IMR-90 (cell line): ENCODE results near the gene E2F3. TPM values are rescaled to one million over a fixed set of nuclear protein-coding genes. Genes with fewer than 3 reads are reported as not detected.

Experiments used
- ATAC-seq: fragments of 200-7000 bp; cut with Tn5 transposase; 2 replicates; pipeline ENCODE4 v1.9.1; 2020; ENCODE audit warnings: low read depth, mild to moderate bottlenecking, moderate library complexity
- BruUV-seq: library from RNA; stranded (reverse); fragments of 400-500 nt; replicated peaks from 2 replicates; lab custom pipeline; 2021; lab: Mats Ljungman, UMichigan
- CTCF ChIA-PET: fragments of 300-600 bp; formaldehyde crosslinking; extraction: SDS; loops from one replicate; lab custom pipeline; 2021; ENCODE audit warnings: antibody characterized with exemption; lab: Yijun Ruan, JAX
- POLR2A ChIA-PET: fragments of 300-600 bp; sonication (Branson Sonifier 250); formaldehyde crosslinking; loops from one replicate; lab custom pipeline; 2022; ENCODE audit warnings: antibody characterized with exemption; ENCODE audit not compliant: unreplicated experiment; lab: Charles Lee
- DNase-seq: peaks from one replicate; pipeline ENCODE4 v3.0.0; 2013
- H2AFZ ChIP-seq: replicated peaks from 2 replicates; pipeline ENCODE3; 2013; ENCODE audit warnings: low read length, mild to moderate bottlenecking; ENCODE audit not compliant: poor library complexity
- H2AK5ac ChIP-seq: 2 replicates; pipeline ENCODE4 v1.6.1; 2013; ENCODE audit warnings: low read depth, low read length, inconsistent platforms
- H2AK9ac ChIP-seq: replicated peaks from 2 replicates; pipeline ENCODE3; 2013; ENCODE audit warnings: mild to moderate bottlenecking, low read depth, low read length, moderate library complexity; ENCODE audit not compliant: poor library complexity
- H2BK120ac ChIP-seq: 2 replicates; pipeline ENCODE4 v1.6.1; 2013; ENCODE audit warnings: low read depth, low read length, inconsistent platforms
- H2BK15ac ChIP-seq: 3 replicates; pipeline ENCODE4 v1.6.1; 2013; ENCODE audit warnings: low read depth, low read length, inconsistent platforms
- H2BK20ac ChIP-seq: 2 replicates; pipeline ENCODE4 v1.6.1; 2013; ENCODE audit warnings: low read depth, mild to moderate bottlenecking, inconsistent platforms, low read length, moderate library complexity
- H2BK5ac ChIP-seq: 2 replicates; pipeline ENCODE4 v1.6.1; 2013; ENCODE audit warnings: mild to moderate bottlenecking, low read depth, low read length, inconsistent platforms; ENCODE audit not compliant: poor library complexity, severe bottlenecking
- H3K14ac ChIP-seq: replicated peaks from 2 replicates; pipeline ENCODE4 v1.6.1; 2013; ENCODE audit warnings: low read depth, low read length, inconsistent platforms
- H3K18ac ChIP-seq: 2 replicates; pipeline ENCODE4 v1.6.1; 2013; ENCODE audit warnings: low read depth, low read length, control low read depth
- H3K23ac ChIP-seq: 2 replicates; pipeline ENCODE4 v1.6.1; 2013; ENCODE audit warnings: low read depth, low read length, inconsistent platforms
- H3K27ac ChIP-seq: 2 replicates; pipeline ENCODE4 v1.5.1; 2013; ENCODE audit warnings: mild to moderate bottlenecking, control low read depth, low read length; ENCODE audit not compliant: insufficient read depth
- H3K27me3 ChIP-seq: 2 replicates; pipeline ENCODE4 v1.6.1; 2013; ENCODE audit warnings: low read length; ENCODE audit not compliant: control insufficient read depth, insufficient read depth
- H3K36me3 ChIP-seq: 2 replicates; pipeline ENCODE4 v1.6.1; 2013; ENCODE audit warnings: low read length, mixed read lengths; ENCODE audit not compliant: control insufficient read depth, insufficient read depth
- H3K4ac ChIP-seq: 2 replicates; pipeline ENCODE4 v1.6.1; 2013; ENCODE audit warnings: low read depth, low read length, inconsistent platforms
- H3K4me1 ChIP-seq: 2 replicates; pipeline ENCODE4 v1.6.1; 2013; ENCODE audit warnings: low read length, mixed read lengths; ENCODE audit not compliant: control insufficient read depth, insufficient read depth
- H3K4me2 ChIP-seq: 2 replicates; pipeline ENCODE4 v1.6.1; 2013; ENCODE audit warnings: low read depth, mild to moderate bottlenecking, control low read depth, low read length, moderate library complexity
- H3K4me3 ChIP-seq: 2 replicates; pipeline ENCODE4 v1.5.1; 2013; ENCODE audit warnings: low read depth, mild to moderate bottlenecking, control low read depth, low read length, moderate library complexity; ENCODE audit not compliant: insufficient read depth
- H3K56ac ChIP-seq: 2 replicates; pipeline ENCODE4 v1.6.1; 2013; ENCODE audit warnings: low read length, inconsistent platforms; ENCODE audit not compliant: insufficient read depth; ENCODE audit errors: extremely low read depth
- H3K79me1 ChIP-seq, 2 experiments: 2 replicates each; pipeline ENCODE4 v1.6.1; 2013; ENCODE audit warnings: low read length in 2 of 2, inconsistent platforms in 1 of 2, low read depth in 1 of 2
- H3K9ac ChIP-seq: 2 replicates; pipeline ENCODE4 v1.6.1; 2013; ENCODE audit warnings: low read depth, low read length, control low read depth
- H3K9me1 ChIP-seq: 2 replicates; pipeline ENCODE4 v1.6.1; 2013; ENCODE audit warnings: low read length, inconsistent platforms; ENCODE audit not compliant: insufficient read depth
- H3K9me3 ChIP-seq: 2 replicates; pipeline ENCODE4 v1.6.1; 2013; ENCODE audit warnings: low read length; ENCODE audit not compliant: control insufficient read depth, insufficient read depth
- H4K20me1 ChIP-seq: 2 replicates; pipeline ENCODE4 v1.6.1; 2013; ENCODE audit warnings: low read length, inconsistent platforms; ENCODE audit not compliant: insufficient read depth
- H4K5ac ChIP-seq: 2 replicates; pipeline ENCODE4 v1.6.1; 2013; ENCODE audit warnings: mild to moderate bottlenecking, low read depth, low read length, control low read depth
- H4K8ac ChIP-seq, 2 experiments: 2 replicates each; pipeline ENCODE4 v1.6.1; 2013; ENCODE audit warnings: low read depth in 2 of 2, low read length in 2 of 2, control low read depth in 1 of 2, inconsistent platforms in 1 of 2
- H4K91ac ChIP-seq: 2 replicates; pipeline ENCODE4 v1.6.1; 2013; ENCODE audit warnings: low read depth, low read length, inconsistent platforms; ENCODE audit not compliant: insufficient read depth
- BHLHE40 ChIP-seq: fragments of 150-350 bp; IDR thresholded peaks from 2 replicates; pipeline ENCODE4 v1.6.1; 2016; ENCODE audit warnings: mild to moderate bottlenecking, low read depth, low read length
- CEBPB ChIP-seq: IDR thresholded peaks from 2 replicates; pipeline ENCODE4 v1.6.1; 2012; ENCODE audit warnings: low read depth, low read length, improper control_type of control experiment
- CHD1 ChIP-seq: IDR thresholded peaks from 2 replicates; pipeline ENCODE4 v1.6.1; 2012; ENCODE audit warnings: low read depth, low read length, improper control_type of control experiment
- FOS ChIP-seq: fragments of 150-350 bp; IDR thresholded peaks from 2 replicates; pipeline ENCODE4 v1.6.1; 2016; ENCODE audit warnings: low read depth, low read length
- MAFK ChIP-seq: IDR thresholded peaks from 2 replicates; pipeline ENCODE4 v1.6.1; 2012; ENCODE audit warnings: low read depth, low read length, improper control_type of control experiment
- MAZ ChIP-seq: IDR thresholded peaks from 2 replicates; pipeline ENCODE4 v1.6.1; 2012; ENCODE audit warnings: low read depth, mild to moderate bottlenecking, low read length, improper control_type of control experiment, moderate library complexity, borderline replicate concordance
- MXI1 ChIP-seq: IDR thresholded peaks from 2 replicates; pipeline ENCODE4 v1.6.1; 2012; ENCODE audit warnings: low read depth, mild to moderate bottlenecking, low read length, moderate library complexity, borderline replicate concordance
- NFE2L2 ChIP-seq: fragments of 150-350 bp; IDR thresholded peaks from 2 replicates; pipeline ENCODE4 v1.6.1; 2016; ENCODE audit warnings: low read depth, mild to moderate bottlenecking, low read length
- POLR2A ChIP-seq: IDR thresholded peaks from 2 replicates; pipeline ENCODE4 v1.6.1; 2012; ENCODE audit warnings: mild to moderate bottlenecking, low read depth, low read length
- RAD21 ChIP-seq: IDR thresholded peaks from 2 replicates; pipeline ENCODE4 v1.6.1; 2012; ENCODE audit warnings: low read length, improper control_type of control experiment
- RFX5 ChIP-seq: IDR thresholded peaks from 2 replicates; pipeline ENCODE4 v1.8.0; 2012; ENCODE audit warnings: low read depth, mild to moderate bottlenecking, low read length, moderate library complexity
- SMC3 ChIP-seq: fragments of 150-350 bp; IDR thresholded peaks from 2 replicates; pipeline ENCODE4 v1.6.1; 2016; ENCODE audit warnings: low read depth, mild to moderate bottlenecking, antibody characterized with exemption, low read length, moderate library complexity
- WGBS, 2 experiments: methylation state at CpG; one replicate each; pipeline versions ENCODE4 v1.1.5 to v1.1.7; 2013; ENCODE audit warnings: missing lambda C conversion rate in 2 of 2; ENCODE audit not compliant: insufficient read length in 1 of 2; ENCODE audit errors: extremely low coverage in 2 of 2; 5-methylcytosine and 5-hydroxymethylcytosine counted together
- dilution Hi-C: fragments of 300-500 bp; cut with HindIII; formaldehyde crosslinking; loops from one replicate; pipeline ENCODE4 v1.14.3; 2018; ENCODE audit warnings: low sequenced_read_pairs; ENCODE audit not compliant: unreplicated experiment
- in situ Hi-C: fragments of 300-500 bp; cut with MboI; formaldehyde crosslinking; loops from 3 replicates; pipeline ENCODE4 v1.14.3; 2019; ENCODE audit warnings: low sequenced_read_pairs, inconsistent platforms, mixed read lengths
- intact Hi-C: fragments of 100-400 bp; cut with micrococcal nuclease; formaldehyde crosslinking; loops from 2 replicates; pipeline ENCODE4 v1.10.0; 2022
- polyA plus RNA-seq, 3 experiments: library from polyadenylated mRNA; depleted of rRNA; stranded (reverse); fragments of >200 nt; gene quantifications; 2 replicates each; pipeline ENCODE4 v1.2.3, GENCODE V29; 2012; ENCODE audit warnings: low replicate concordance in 1 of 3
- total RNA-seq: library from RNA; depleted of rRNA; stranded (reverse); fragments of >200 nt; gene quantifications from 2 replicates; pipeline ENCODE4 v1.2.3, GENCODE V29; 2012
- TF ChIP-seq, protein P1 (sequence below): fragments of 150-350 bp; IDR thresholded peaks from 2 replicates; pipeline ENCODE4 v1.6.1; 2016; ENCODE audit warnings: low read depth, mild to moderate bottlenecking, low read length, moderate library complexity, borderline replicate concordance
- TF ChIP-seq, protein P2 (sequence below): fragments of 150-350 bp; IDR thresholded peaks from 2 replicates; pipeline ENCODE4 v1.6.1; 2017; ENCODE audit warnings: mild to moderate bottlenecking, antibody characterized with exemption, low read length, low read depth
- TF ChIP-seq, protein P3 (sequence below): conservative IDR thresholded peaks from 2 replicates; pipeline ENCODE4 v1.5.1; 2012; ENCODE audit warnings: mild to moderate bottlenecking, low read depth, low read length, improper control_type of control experiment

The E2F3 gene
- total and polyA plus RNA-seq, 2 of the 4 experiments (the other 2 are of a cell fraction) = 2.3 to 8.2 TPM

DNA sequence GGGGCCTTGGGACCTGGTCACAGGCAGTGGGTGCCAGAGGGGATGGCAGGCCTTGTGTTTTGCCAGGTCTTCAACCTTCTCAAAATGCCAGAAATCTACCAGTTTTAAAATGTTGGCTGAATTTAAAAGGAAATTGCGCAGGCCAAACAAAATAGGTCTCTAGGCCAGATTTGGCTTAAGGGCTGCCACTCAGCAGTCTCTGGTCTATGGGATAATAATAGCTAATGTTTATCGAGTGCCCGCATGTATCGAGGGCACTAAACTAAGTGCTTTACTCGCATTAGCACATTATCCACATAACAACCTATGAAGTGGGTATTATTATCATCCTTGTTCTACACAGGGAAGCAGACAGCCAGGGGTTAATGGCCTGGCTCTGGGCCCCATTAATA, 11.0 kb downstream of the E2F3 start:
- Histone ChIP-seq H3K56ac (no peak overlapping the region), H4K5ac (no peak overlapping the region), H3K4me2 (no peak overlapping the region), H3K4ac (no peak overlapping the region), H2AFZ (no peak overlapping the region), H3K9me3 (no peaks in the 10 kb centered on the region), H2AK5ac (no peak overlapping the region), H2BK5ac (no peak overlapping the region), H3K18ac (no peak overlapping the region), H4K20me1 (peaks cover 95% of the 10 kb centered on the region), H3K27ac (no peak overlapping the region), H2BK15ac (no peak overlapping the region), H4K91ac (no peak overlapping the region), H3K14ac (no peak overlapping the region), H3K4me3 (no peak overlapping the region), H3K9me1 (peaks cover 32% of the 10 kb centered on the region), H3K4me1 (peaks cover 7% of the 10 kb centered on the region), H3K79me1 (peaks cover 44 to 94% of the 10 kb centered on the region in 2 experiments), H3K23ac (no peak overlapping the region), H2BK120ac (no peak overlapping the region), H3K27me3 (no peaks in the 10 kb centered on the region), H2BK20ac (no peak overlapping the region), H3K36me3 (peaks cover 12% of the 10 kb centered on the region), H3K9ac (no peak overlapping the region), H4K8ac (no peak overlapping the region), H2AK9ac (no peak overlapping the region)
- in situ Hi-C loops (no loop called here), dilution Hi-C loops (no loop called here), intact Hi-C loops (no loop called here)
- DNase-seq = no peak
- no TSS peak for BruUV-seq
- TF ChIP-seq RFX5 = no peak
- TF ChIP-seq, protein P1, sequence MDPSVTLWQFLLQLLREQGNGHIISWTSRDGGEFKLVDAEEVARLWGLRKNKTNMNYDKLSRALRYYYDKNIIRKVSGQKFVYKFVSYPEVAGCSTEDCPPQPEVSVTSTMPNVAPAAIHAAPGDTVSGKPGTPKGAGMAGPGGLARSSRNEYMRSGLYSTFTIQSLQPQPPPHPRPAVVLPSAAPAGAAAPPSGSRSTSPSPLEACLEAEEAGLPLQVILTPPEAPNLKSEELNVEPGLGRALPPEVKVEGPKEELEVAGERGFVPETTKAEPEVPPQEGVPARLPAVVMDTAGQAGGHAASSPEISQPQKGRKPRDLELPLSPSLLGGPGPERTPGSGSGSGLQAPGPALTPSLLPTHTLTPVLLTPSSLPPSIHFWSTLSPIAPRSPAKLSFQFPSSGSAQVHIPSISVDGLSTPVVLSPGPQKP = no peak
- TF ChIP-seq FOS = no peak
- no peak for TF ChIP-seq RAD21
- TF ChIP-seq, protein P2, sequence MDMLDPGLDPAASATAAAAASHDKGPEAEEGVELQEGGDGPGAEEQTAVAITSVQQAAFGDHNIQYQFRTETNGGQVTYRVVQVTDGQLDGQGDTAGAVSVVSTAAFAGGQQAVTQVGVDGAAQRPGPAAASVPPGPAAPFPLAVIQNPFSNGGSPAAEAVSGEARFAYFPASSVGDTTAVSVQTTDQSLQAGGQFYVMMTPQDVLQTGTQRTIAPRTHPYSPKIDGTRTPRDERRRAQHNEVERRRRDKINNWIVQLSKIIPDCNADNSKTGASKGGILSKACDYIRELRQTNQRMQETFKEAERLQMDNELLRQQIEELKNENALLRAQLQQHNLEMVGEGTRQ = no peak
- no peak for TF ChIP-seq POLR2A
- TF ChIP-seq CHD1 = no peak
- TF ChIP-seq MAZ = no peak
- no peak for TF ChIP-seq BHLHE40
- no peak for TF ChIP-seq CEBPB
- no peak for TF ChIP-seq NFE2L2
- no peak for TF ChIP-seq SMC3
- TF ChIP-seq, protein P3, sequence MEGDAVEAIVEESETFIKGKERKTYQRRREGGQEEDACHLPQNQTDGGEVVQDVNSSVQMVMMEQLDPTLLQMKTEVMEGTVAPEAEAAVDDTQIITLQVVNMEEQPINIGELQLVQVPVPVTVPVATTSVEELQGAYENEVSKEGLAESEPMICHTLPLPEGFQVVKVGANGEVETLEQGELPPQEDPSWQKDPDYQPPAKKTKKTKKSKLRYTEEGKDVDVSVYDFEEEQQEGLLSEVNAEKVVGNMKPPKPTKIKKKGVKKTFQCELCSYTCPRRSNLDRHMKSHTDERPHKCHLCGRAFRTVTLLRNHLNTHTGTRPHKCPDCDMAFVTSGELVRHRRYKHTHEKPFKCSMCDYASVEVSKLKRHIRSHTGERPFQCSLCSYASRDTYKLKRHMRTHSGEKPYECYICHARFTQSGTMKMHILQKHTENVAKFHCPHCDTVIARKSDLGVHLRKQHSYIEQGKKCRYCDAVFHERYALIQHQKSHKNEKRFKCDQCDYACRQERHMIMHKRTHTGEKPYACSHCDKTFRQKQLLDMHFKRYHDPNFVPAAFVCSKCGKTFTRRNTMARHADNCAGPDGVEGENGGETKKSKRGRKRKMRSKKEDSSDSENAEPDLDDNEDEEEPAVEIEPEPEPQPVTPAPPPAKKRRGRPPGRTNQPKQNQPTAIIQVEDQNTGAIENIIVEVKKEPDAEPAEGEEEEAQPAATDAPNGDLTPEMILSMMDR = no peak
- no peak for TF ChIP-seq MXI1
- no peak for TF ChIP-seq MAFK
- WGBS, 2 experiments = no CpG with 5 or more reads among the region's 5 CpGs
- no peak for ATAC-seq
- CTCF ChIA-PET = interaction anchor here (0.6 kb wide), 1 partner anchor 1229 kb away, joined by 3 read pairs; no protein-coding TSS in a partner anchor
- POLR2A ChIA-PET = no interaction called here
